ENCODE results near the gene ZNF609.
A peak's percentile ranks its signal among the peaks of the same experiment; 100 is the strongest.

Gene ZNF609

GRCh38 chr15:64503197-64503596, 42.8 kb downstream of the ZNF609 start:
- Histone ChIP-seq H3K9me3 (ENCODE audit: control insufficient read depth, low read length) (no peaks in the 10 kb centered on the region), H3K4me1 (ENCODE audit: control insufficient read depth, insufficient read depth, low read length, poor library complexity, severe bottlenecking) (peaks cover 48% of the 10 kb centered on the region), H3K4me3 (ENCODE audit: extremely low read depth, insufficient read depth, low read length, poor library complexity, severe bottlenecking) (no peak overlapping the region), H3K27ac (ENCODE audit: low read depth, low read length, severe bottlenecking) (peak overlapping the region; percentile 91), H3K36me3 (ENCODE audit: control insufficient read depth, insufficient read depth, low read length) (peaks cover 57% of the 10 kb centered on the region)
- WGBS, 2 experiments (ENCODE audit: insufficient coverage in 2 of 2): 20 to 57% methylated on average over 1 to 3 of the region's 4 CpGs

GRCh38 chr15:64503640-64504039, 43.3 kb downstream of the ZNF609 start:
- Histone ChIP-seq H3K4me1 (ENCODE audit: control insufficient read depth, insufficient read depth, low read length, poor library complexity, severe bottlenecking) (peaks cover 49% of the 10 kb centered on the region), H3K4me3 (ENCODE audit: extremely low read depth, insufficient read depth, low read length, poor library complexity, severe bottlenecking) (no peak overlapping the region), H3K9me3 (ENCODE audit: control insufficient read depth, low read length) (no peaks in the 10 kb centered on the region), H3K27ac (ENCODE audit: low read depth, low read length, severe bottlenecking) (peak overlapping the region; percentile 91), H3K36me3 (ENCODE audit: control insufficient read depth, insufficient read depth, low read length) (peaks cover 54% of the 10 kb centered on the region)
- WGBS, 2 experiments (ENCODE audit: insufficient coverage in 2 of 2): 67 to 75% methylated on average over 1 of the region's 1 CpG

- Histone ChIP-seq H3K36me3 (ENCODE audit: control insufficient read depth, insufficient read depth, low read length) (peaks cover 37% of the 10 kb centered on the region), H3K4me3 (ENCODE audit: extremely low read depth, insufficient read depth, low read length, poor library complexity, severe bottlenecking) (no peak overlapping the region), H3K4me1 (ENCODE audit: control insufficient read depth, insufficient read depth, low read length, poor library complexity, severe bottlenecking) (peaks cover 35% of the 10 kb centered on the region), H3K27ac (ENCODE audit: low read depth, low read length, severe bottlenecking) (peak overlapping the region; percentile 64), H3K9me3 (ENCODE audit: control insufficient read depth, low read length) (no peaks in the 10 kb centered on the region)
- WGBS, 2 experiments (ENCODE audit: insufficient coverage in 2 of 2): 64 to 69% methylated on average over 2 to 3 of the region's 3 CpGs
These were observed 47.0 kb downstream of the ZNF609 start for GRCh38 chr15:64507293-64507802.

GRCh38 chr15:64507845-64508244, 47.5 kb downstream of the ZNF609 start:
- Histone ChIP-seq H3K4me1 (ENCODE audit: control insufficient read depth, insufficient read depth, low read length, poor library complexity, severe bottlenecking) (peaks cover 30% of the 10 kb centered on the region), H3K36me3 (ENCODE audit: control insufficient read depth, insufficient read depth, low read length) (peaks cover 37% of the 10 kb centered on the region), H3K9me3 (ENCODE audit: control insufficient read depth, low read length) (no peaks in the 10 kb centered on the region), H3K4me3 (ENCODE audit: extremely low read depth, insufficient read depth, low read length, poor library complexity, severe bottlenecking) (no peak overlapping the region), H3K27ac (ENCODE audit: low read depth, low read length, severe bottlenecking) (peak overlapping the region; percentile 64)
- no CpG with 5 or more reads among the region's 2 CpGs for WGBS, 2 experiments (ENCODE audit: insufficient coverage in 2 of 2)

- no peaks in the 10 kb centered on the region for H3K9me3 ChIP-seq (ENCODE audit: control insufficient read depth, low read length)
- H3K4me3 ChIP-seq (ENCODE audit: extremely low read depth, insufficient read depth, low read length, poor library complexity, severe bottlenecking): no peak overlapping the region
- peaks cover 52% of the 10 kb centered on the region for H3K36me3 ChIP-seq (ENCODE audit: control insufficient read depth, insufficient read depth, low read length)
- H3K27ac ChIP-seq (ENCODE audit: low read depth, low read length, severe bottlenecking): no peak overlapping the region
- WGBS, 2 experiments (ENCODE audit: insufficient coverage in 2 of 2): no CpG with 5 or more reads among the region's 3 CpGs
- H3K4me1 ChIP-seq (ENCODE audit: control insufficient read depth, insufficient read depth, low read length, poor library complexity, severe bottlenecking): no peaks in the 10 kb centered on the region
These were observed 53.4 kb downstream of the ZNF609 start for GRCh38 chr15:64513823-64514222.

GRCh38 chr15:64515196-64515595, 54.8 kb downstream of the ZNF609 start:
- no peaks in the 10 kb centered on the region for H3K9me3 ChIP-seq (ENCODE audit: control insufficient read depth, low read length)
- H3K4me3 ChIP-seq (ENCODE audit: extremely low read depth, insufficient read depth, low read length, poor library complexity, severe bottlenecking): no peak overlapping the region
- H3K27ac ChIP-seq (ENCODE audit: low read depth, low read length, severe bottlenecking): no peak overlapping the region
- H3K4me1 ChIP-seq (ENCODE audit: control insufficient read depth, insufficient read depth, low read length, poor library complexity, severe bottlenecking): no peaks in the 10 kb centered on the region
- WGBS, 2 experiments (ENCODE audit: insufficient coverage in 2 of 2): 100% methylated on average over 2 of the region's 2 CpGs
- peaks cover 46% of the 10 kb centered on the region for H3K36me3 ChIP-seq (ENCODE audit: control insufficient read depth, insufficient read depth, low read length)

GRCh38 chr15:64515825-64516224, 55.4 kb downstream of the ZNF609 start:
- Histone ChIP-seq H3K4me3 (ENCODE audit: extremely low read depth, insufficient read depth, low read length, poor library complexity, severe bottlenecking) (no peak overlapping the region), H3K4me1 (ENCODE audit: control insufficient read depth, insufficient read depth, low read length, poor library complexity, severe bottlenecking) (peaks cover 2% of the 10 kb centered on the region), H3K27ac (ENCODE audit: low read depth, low read length, severe bottlenecking) (no peak overlapping the region), H3K36me3 (ENCODE audit: control insufficient read depth, insufficient read depth, low read length) (peaks cover 41% of the 10 kb centered on the region), H3K9me3 (ENCODE audit: control insufficient read depth, low read length) (no peaks in the 10 kb centered on the region)
- 93 to 99% methylated on average over 4 to 8 of the region's 9 CpGs for WGBS, 2 experiments (ENCODE audit: insufficient coverage in 2 of 2)

GRCh38 chr15:64519897-64520296, 59.5 kb downstream of the ZNF609 start:
- Histone ChIP-seq H3K9me3 (ENCODE audit: control insufficient read depth, low read length) (no peaks in the 10 kb centered on the region), H3K4me1 (ENCODE audit: control insufficient read depth, insufficient read depth, low read length, poor library complexity, severe bottlenecking) (peaks cover 20% of the 10 kb centered on the region), H3K27ac (ENCODE audit: low read depth, low read length, severe bottlenecking) (no peak overlapping the region), H3K4me3 (ENCODE audit: extremely low read depth, insufficient read depth, low read length, poor library complexity, severe bottlenecking) (no peak overlapping the region), H3K36me3 (ENCODE audit: control insufficient read depth, insufficient read depth, low read length) (peaks cover 18% of the 10 kb centered on the region)

- Histone ChIP-seq H3K36me3 (ENCODE audit: control insufficient read depth, insufficient read depth, low read length) (peaks cover 9% of the 10 kb centered on the region), H3K4me3 (ENCODE audit: extremely low read depth, insufficient read depth, low read length, poor library complexity, severe bottlenecking) (no peak overlapping the region), H3K4me1 (ENCODE audit: control insufficient read depth, insufficient read depth, low read length, poor library complexity, severe bottlenecking) (peaks cover 20% of the 10 kb centered on the region), H3K9me3 (ENCODE audit: control insufficient read depth, low read length) (no peaks in the 10 kb centered on the region), H3K27ac (ENCODE audit: low read depth, low read length, severe bottlenecking) (peak overlapping the region; percentile 31)
- no CpG with 5 or more reads among the region's 1 CpG for WGBS, 2 experiments (ENCODE audit: insufficient coverage in 2 of 2)
These were observed 60.8 kb downstream of the ZNF609 start for GRCh38 chr15:64521201-64521600.

GRCh38 chr15:64521726-64522164, 61.4 kb downstream of the ZNF609 start:
- Histone ChIP-seq H3K9me3 (ENCODE audit: control insufficient read depth, low read length) (no peaks in the 10 kb centered on the region), H3K27ac (ENCODE audit: low read depth, low read length, severe bottlenecking) (peak overlapping the region; percentile 31), H3K4me1 (ENCODE audit: control insufficient read depth, insufficient read depth, low read length, poor library complexity, severe bottlenecking) (peaks cover 25% of the 10 kb centered on the region), H3K4me3 (ENCODE audit: extremely low read depth, insufficient read depth, low read length, poor library complexity, severe bottlenecking) (no peak overlapping the region), H3K36me3 (ENCODE audit: control insufficient read depth, insufficient read depth, low read length) (peaks cover 6% of the 10 kb centered on the region)
- WGBS, 2 experiments (ENCODE audit: insufficient coverage in 2 of 2): 17 to 23% methylated on average over 2 to 3 of the region's 3 CpGs

GRCh38 chr15:64522226-64522823, 61.9 kb downstream of the ZNF609 start:
- H3K4me1 ChIP-seq (ENCODE audit: control insufficient read depth, insufficient read depth, low read length, poor library complexity, severe bottlenecking): peaks cover 31% of the 10 kb centered on the region
- no peak overlapping the region for H3K4me3 ChIP-seq (ENCODE audit: extremely low read depth, insufficient read depth, low read length, poor library complexity, severe bottlenecking)
- H3K36me3 ChIP-seq (ENCODE audit: control insufficient read depth, insufficient read depth, low read length): peaks cover 6% of the 10 kb centered on the region
- H3K9me3 ChIP-seq (ENCODE audit: control insufficient read depth, low read length): no peaks in the 10 kb centered on the region
- WGBS, 2 experiments (ENCODE audit: insufficient coverage in 2 of 2): 100% methylated on average over 1 of the region's 1 CpG; no CpG with 5 or more reads in 1 of the 2 experiments
- H3K27ac ChIP-seq (ENCODE audit: low read depth, low read length, severe bottlenecking): peak overlapping the region; percentile 6
